ENCODE results near the gene TMEM9.

TMEM9 gene

DNA sequence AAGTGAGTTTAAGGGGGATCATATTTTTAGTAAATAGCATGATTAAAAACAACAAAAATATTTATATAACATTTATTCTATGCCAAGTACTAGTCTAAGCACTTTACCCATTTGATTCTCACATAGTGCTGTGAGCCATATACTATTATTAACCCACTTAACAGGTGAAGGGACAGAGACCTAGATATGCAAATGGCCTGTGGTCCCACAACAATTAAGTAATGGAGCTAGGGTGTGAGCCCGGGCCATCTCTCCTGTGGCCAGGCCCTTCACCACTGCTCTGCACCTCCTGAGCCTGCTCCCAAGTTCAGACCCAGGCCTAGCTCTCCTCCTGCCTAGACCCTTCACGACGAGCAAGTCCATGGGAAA, 27.8 kb downstream of the TMEM9 start:
- no peak for DNase-seq

DNA sequence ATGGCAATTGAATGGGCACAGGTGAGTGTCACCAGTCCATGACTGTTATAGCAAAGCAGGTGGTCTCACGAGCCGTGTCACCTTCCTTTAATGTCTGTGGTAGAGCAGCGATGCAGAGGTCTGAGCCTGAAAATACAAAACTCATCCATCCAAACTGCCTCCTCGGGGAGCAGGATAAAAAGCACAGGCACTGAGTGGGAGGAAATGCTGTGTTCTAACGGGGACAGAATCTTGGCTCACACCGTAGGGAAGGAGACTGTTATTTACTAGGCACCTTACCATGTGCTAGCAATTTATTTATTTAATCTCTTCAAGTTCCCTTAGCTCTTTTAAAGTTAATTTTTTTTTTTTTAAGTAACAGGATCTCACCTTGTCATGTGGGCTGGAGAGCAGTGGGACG, 28.5 kb downstream of the TMEM9 start:
- DNase-seq, result no peak

DNA sequence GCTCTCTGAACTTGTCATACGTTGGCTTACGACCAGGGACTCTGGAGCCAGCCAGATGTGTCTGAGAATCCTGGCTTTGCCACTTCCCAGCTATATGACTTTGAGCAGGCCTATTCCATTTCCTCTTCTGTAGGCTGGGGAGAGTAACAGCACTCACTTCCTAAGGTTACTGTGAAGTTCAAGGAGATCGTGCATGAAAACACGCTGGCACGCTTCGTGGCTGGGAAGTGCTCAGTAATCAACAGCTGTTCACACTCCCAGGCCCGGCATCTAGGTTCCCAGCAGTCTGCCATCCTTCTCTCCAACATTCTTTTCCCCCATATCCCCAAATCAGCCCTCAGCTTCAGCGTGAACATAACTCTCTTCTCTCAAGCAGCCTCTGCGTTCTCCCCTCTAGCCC, 29.3 kb downstream of the TMEM9 start:
- DNase-seq, result no peak

DNA sequence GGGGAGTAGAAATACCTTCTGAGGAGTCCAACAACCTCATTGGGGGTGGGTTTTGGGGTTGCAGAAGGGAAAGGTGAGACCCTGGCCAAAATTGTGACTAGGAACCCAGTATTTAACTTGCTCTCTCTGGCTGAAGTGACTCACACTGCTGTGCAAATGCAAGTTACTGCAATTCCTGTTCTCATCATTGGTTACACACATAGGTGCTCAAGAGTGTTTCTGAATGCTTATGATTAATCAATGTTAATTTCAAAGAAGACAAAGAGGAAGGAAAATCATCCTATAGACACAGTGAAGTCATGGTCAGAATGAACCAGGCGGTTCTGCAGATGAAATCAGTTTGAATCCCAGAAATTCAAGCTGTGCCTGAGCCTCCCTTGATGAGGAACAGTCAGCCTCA, 30.4 kb downstream of the TMEM9 start:
- DNase-seq, result no peak

DNA sequence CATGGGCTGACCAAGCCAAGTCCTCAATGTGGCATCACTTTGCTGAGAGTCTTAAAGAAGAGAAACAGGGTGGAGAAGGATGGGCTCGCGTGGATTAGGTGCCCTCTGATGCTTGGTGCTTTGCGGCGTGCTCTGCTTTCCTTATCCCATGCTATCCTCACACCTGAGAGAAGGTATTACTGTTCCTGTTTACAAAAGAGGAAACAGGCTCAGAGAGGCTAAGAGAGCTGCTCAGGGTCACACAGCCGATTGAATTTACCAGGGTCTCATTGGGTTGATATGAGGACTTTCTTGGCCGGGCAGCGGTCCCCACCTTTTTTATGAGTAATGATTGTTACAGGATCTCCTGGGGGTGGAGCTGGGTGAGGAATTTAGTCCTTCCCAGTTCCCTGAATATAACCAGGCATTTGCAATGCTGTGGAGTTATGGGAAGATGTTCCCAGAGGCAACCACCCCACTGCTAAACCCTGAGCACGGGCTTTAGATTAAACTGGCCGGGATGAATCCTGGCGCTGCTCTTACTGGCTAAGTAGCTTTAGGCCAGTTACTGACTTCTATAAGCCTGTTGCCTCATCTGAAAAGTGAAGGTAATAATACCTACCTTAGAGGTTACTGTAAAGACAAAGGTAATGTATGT, 31.8 kb downstream of the TMEM9 start:
- DNase-seq, result no peak

DNA sequence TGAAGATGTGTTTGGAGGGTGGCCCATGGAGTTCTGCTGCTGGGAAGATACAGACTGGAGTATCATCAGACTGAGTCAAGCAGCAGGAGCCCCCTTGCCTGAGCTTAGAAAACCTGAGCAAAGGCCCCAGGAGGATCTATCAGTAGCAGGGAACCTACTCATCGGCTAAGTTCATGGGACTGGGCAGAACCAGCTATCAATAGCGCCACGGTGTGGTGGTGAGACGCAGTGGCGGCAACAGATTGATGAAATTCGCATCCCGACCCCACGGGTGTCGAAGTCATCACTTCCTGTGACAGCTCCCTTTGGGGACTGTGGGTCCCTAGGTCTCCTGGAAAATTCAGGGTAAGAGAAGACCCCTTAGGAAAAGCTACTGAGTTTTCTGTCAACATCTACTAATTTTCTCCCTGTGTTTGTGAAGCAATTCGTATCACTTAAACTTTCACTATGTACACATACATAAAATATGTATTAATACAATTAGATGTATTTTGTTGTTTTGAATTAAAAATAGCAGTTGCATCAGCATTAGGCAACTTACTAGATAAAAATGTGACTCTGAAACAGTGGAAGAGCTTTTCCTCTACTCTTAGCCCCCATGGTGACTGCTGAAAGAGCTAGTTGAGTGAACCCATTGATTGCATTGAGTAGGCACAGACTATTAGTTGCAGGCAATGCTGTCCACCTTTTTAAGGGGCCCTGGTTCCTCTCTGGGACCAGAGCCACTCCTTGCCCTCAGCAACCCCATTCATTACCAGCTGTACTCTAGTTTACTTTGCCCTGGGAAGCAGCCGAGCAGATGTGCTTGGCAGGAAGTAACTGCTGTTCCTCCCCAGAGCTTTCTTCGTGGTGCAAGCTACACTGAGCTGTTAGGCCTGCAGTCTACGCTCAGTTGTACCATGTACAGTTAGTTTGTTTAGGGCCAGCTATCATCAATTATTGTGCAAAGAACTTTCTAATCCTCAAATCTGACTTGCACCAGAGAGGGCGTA, 34.8 kb downstream of the TMEM9 start:
- no peak for DNase-seq

DNA sequence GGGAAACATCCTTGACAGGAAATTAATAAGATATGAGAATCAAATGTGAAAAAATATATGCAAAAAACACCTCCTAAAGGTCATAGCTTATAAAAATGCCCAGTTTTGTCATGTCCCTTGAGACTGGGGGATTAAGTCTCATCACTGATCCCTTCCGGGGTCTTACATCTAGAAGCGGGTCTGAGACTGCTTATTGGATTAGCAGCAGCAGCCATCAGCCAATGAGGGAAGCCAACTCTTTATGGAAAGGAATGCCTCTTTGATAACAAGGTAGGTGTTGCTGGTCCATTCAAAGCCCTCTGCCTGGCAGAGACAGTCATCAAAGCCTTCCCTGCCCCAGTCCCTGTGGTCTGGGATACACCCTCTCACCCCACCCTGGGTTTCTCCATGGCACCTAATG, 38.2 kb downstream of the TMEM9 start:
- DNase-seq, result no peak

DNA sequence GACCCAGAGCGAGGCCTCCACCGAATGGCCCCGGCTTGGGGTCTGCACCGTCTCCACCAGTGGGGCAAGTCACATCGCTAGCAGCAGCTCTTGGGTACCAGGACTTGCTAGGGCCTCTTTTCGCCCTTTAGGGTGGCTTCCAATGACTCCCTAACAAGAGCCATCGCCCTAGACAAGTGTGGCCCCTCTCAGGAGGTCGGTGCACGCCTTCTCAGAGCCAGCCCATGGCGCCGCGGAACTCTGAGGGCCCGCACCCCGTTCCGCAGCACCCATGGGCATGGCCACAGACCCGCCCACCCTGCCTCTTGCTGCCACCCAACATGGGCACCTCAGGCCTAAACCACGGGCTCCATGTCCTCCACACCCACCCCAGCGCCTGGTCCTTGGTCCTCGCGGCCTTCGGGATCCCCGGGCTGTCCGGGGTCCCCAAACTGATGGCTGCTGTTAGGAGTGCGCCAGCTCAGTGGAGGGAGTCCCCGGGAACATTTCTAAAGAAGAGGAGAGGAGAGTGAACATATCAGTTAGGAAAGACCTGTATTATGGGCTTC, 38.8 kb downstream of the TMEM9 start:
- DNase-seq, result no peak

DNA sequence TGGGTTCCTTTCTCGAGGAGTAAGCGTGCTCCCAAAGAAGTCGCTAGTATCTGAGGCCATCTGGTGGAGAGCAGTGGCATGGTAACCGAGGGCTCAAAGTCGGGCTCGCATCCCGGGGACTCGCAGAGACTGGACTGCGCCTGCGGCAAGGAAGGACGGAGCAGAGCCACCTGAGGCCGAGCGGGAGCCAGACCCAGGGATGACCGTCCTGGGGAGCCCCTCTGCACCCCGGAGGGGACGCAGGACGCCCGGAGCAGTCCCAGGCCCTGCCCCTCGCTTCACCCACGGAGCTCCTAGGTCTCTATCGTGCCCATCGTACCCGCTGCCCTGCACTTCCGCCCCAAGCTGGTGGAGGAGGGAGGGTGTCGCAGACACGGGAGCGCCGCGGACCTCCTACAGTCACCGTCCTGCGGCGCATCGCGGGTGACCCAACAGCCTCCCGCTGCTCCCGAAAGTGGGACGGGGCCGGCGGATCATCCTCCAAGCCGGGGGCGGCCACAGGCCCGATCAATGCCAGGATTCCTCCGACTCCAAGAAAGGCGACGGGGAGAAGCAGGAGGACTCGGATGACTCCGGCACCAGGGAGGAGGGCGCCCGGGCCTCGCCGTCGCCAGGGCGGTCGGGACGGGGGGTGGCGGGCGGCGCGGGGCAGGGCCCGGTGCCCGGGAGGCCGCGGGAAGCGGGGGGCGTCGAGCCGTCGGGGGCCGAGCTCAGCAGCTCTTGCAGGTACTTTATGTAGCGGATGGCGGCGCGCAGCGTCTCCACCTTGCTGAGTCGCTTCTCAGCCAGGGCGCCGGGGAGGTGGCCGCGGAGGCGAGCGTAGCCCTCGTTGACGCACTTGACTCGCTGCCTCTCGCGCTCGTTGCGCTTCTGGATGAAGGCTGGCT, 39.8 kb downstream of the TMEM9 start:
- peak; percentile 51 for DNase-seq

DNA sequence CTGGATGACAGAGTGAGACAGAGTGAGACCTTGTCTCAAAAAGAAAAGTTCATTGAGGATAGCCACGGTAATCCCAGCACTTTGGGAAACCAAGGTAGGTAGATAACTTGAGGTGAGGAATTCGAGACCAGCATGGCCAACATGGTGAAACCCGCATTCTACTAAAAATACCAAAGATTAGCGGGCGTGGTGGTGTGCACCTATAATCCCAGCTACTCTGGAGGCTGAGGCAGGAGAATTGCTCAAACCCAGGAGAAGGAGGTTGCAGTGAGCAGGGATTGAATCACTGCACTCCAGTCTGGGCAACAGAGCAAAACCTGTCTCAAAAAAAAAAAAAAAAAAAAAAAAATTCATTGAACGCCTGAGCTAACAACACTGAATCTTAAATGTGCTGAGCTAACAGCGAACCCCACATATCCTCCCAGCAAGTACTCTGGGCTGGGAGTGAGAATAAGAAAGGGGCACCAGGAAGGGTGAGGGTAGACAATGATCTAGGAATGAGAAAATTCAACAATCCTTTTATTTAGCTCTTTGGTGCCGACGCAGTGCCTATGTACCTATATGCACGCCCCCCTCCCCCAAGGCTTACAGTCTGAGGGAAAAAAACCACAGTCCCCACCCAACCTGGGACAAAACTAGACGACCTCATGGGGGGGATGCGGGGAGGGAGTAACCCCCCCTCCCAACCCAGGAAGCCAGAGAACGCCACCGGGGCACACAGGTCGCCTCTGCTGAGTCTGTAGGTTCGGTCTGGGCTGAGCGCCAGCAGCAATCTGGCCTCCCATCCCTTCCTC, 40.6 kb downstream of the TMEM9 start:
- DNase-seq, result no peak

DNA sequence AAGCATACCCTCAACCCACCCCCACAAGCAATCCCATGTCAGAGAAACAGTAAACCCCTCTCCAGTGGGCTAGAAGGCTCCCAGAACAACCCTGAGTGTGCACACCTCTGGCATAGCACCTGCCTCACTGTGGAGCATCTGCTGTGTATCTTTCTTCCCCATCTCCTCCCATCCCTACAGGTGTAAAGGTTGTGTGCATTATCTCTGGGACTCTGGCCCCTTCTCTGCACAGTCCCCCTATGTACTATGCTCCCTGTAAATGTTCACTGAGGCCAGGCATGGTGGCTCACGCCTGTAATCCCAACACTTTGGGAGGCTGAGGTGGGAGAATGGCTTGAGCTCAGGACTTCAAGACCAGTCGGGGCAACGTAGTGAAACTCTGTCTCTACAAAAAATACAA, 41.3 kb downstream of the TMEM9 start:
- no peak for DNase-seq

DNA sequence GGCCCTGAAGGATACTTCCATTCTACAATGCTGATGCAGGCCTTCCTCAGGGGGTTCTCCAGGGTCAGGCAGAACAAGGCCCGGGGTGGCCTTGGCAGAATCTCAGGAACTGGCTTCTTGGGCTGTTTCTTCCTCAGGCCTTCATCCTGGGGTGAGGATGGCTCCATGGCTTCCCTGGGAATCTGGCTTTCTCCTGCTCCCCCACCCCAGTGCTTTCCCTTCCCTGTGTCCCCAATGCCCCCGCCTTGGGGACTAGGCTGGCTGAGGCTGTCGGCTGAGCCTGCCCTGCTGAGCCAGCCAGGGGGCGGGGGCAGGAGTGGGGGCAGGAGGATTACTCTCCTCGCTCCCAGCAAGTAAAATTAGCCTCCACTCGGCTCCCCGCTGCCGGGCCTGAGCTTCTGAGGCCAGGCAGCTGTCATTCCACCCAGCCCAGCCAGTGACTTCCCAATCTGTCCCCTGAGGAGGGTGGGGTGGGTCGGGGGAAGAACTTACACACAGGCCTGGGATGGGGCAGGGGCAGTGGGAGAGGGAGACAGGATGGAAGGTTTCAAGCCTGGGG, 42.0 kb downstream of the TMEM9 start, which contains the start of gene CACNA1S:
Gene CACNA1S, minus strand, starts transcription at position 254 of the 559 bp plus-strand sequence. Its CDS starts 87 bp downstream, at position 167.
- DNase-seq, result no peak

DNA sequence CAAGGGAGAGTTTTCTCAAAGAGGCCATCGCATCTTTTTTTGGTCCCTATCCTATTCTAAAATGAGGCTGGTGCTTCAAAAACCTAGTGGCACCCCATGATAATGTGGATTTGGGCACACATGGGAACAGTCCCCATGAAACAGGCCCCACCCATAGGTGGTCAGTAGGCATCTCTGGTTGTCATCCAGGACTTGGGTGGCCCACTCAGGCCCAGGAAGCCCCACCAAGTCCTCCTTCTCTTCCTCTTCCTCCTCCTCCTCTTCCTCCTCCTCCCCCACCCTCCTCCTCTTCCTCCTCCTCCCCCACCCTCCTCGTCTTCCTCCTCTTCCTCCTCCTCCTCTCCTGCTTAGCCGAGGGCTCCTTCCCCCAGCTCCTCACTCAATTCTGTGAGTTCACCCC, 42.6 kb downstream of the TMEM9 start:
- no peak for DNase-seq

DNA sequence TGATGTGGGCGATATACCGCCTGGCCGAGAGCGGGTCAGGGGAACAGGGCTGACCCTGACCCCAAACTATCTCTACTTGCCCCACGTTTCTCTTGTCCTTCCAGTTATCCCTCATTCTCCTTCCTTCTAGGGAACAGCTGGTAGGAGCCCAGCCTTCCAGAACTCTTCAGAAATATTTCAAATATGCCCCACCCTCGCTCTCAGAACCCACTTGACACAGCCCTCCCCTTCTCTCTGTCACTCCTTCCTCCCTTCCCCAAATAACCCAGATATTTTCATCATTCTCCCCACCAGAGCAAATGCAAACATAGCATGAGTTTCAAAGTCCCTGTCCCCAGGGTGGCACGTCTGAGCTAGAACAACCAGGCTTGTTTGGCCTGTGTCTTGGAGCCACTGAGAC, 43.1 kb downstream of the TMEM9 start:
- no peak for DNase-seq

DNA sequence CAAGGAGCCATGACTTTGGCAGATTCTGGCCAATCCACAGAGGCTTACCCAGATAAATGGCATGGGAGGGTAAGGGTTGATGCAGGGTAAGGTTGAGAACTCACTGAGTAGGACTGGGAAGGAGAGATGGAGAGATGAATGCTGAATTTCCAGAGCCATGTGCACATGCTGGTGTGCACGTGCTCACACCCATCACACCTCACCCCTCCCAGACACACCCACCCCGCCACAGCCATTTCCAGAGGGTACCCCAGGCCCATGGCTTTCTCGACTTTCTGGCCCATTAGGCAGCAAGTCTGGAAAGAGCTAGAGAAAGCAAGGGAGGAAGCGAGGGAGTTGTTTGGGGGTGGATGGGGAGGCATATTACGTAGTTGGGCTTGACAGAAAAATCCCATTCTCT, 43.7 kb downstream of the TMEM9 start:
- no peak for DNase-seq

DNA sequence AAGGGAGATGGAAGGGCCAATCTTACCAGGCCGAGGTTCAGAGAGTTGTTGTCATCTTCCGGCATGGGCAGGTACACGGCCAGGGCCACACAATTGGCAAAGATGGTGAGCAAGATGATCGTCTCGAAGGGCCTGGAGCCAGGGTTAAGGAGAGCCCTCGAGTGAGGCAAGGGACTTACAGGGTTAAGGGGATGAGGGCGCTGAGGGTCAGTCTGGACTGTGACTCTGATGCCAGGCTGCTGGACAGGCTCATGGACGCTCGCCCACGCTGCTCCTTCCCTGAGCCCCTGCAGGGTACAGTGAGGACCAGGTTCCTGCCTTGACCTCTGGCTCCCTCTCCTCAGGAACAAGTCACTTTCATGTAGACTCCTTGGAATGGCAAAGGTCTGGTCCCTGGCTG, 44.1 kb downstream of the TMEM9 start:
- no peak for DNase-seq

DNA sequence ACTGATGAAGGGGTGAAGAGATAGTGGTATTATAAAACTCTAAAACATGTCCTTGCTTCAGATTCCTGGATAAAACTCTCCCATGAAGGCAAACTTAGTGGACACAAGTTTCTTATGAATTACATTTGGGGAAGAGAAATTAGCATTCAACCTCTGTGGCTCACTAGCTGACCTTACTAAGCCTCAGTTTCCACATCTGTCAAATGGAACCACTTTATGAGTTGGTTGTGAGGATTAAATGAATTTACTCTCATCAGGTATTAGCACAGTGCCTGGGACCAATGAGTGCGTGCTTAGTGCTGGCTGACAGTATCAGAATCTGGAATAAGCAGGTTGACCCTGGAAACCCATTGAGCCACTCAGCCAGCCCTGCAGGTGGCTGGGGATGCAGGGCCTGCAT, 44.6 kb downstream of the TMEM9 start:
- DNase-seq, result no peak

DNA sequence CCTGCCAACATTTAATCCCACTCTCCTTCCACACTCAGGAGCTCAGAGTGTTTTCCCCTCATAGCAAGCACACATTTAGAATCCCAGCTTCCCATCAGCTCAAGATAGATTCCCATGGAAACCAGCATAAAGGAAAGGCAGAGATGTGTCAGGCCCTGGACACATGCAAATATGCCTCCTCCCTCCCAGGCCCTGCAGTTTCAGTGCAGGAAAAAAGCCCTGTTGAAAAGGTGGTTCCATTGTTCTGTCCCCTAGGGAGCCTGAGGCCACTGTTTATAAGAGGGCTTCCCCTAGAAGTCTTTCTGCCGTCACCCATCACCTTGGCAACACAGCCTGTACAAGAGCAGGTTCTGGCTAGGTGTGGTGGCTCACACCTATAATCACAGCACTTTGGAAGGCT, 45.7 kb downstream of the TMEM9 start:
- DNase-seq, result no peak

DNA sequence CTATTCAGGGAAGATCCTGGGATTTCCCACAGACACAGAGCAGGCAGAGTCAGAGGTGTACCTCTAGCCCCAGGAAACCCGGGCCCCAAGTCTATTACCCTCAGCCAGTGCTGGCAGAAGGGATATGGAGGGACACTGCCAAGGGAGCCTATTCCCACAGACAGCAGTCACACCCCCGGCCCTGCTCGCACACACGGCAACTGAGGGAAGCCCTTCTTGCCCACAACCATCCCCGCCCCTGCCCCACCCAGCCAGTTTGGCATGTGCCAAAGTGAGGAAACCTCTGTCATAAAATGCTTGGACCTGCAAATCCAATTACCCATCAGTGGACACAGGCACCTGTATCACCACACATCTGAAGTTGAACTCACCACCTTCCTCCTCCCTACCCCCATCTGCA, 48.6 kb downstream of the TMEM9 start:
- DNase-seq, result no peak

DNA sequence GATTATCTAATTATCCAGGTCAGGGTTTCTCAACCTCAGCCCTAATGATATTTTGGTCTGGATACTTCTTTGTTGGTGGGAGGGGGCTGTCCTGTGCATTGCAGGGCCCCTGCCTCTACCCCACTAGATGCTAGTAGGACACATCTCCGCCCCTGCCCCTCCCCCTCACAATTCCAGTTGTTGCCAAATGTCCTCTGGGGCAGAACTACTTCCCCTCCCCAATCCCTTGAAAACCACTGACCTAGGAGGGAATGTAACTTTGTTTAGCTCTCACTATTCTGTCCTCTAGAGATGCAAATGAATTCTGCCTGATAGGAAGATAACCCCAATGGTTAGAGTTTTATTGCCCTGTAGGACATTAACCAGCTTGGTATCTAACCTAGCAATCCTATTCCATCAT, 50.1 kb downstream of the TMEM9 start:
- no peak for DNase-seq

DNA sequence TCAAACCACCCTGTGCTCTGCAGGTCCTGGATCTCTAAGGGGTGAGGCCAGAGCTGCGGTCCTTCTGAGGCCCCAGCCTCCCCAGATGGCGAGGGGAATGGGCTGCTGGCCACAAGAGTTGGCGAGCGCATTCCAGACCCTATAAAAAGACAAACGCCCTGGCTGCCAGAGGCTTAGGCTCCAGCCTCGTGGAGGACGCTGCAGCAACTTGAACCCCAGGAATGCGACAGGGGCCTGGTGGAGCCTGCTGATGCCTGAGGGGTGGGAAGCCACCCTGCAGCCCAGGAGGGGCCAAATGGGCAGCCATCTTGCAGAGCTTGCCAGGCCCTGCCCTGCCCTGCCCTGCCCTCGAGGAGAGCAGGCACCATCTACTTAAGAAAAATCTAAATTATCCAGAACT, 50.6 kb downstream of the TMEM9 start:
- no peak for DNase-seq

Data from SIG-M5 (cell line).